HG02623 (cell line): ENCODE data around the gene CNTFR.
"Not testable (repeated sequence)": the region's sequence is repeated elsewhere in the genome, so short reads cannot be mapped to it uniquely, and the experiment has no call there.

ENCODE experiments used
- ATAC-seq: cut with Tn5 transposase; IDR thresholded peaks from one replicate; pipeline ENCODE4 v1.9.1; 2021; ENCODE audit warnings: moderate library complexity; ENCODE audit not compliant: unreplicated experiment

CNTFR gene

DNA sequence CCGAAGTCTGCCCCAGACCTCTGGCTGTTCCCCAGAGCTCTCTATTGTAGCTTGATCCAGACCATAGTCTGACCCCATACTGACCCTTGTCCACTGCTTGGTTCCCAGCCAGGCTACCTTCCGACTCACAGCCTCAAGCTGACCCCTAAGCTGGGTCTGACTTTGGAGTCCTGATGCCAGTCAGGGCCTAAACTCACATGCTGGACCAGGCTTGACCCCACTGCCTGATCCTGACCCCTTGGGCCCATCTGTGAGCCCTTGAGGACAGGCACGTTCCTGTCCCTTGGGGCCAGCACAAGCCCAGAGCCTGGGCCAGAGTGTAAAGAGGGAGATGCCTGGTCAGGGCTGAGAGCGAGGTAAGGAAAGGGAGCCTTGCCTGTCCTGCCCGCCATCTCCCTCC is 34.0 kb downstream of the CNTFR start:
- no peak for ATAC-seq

DNA sequence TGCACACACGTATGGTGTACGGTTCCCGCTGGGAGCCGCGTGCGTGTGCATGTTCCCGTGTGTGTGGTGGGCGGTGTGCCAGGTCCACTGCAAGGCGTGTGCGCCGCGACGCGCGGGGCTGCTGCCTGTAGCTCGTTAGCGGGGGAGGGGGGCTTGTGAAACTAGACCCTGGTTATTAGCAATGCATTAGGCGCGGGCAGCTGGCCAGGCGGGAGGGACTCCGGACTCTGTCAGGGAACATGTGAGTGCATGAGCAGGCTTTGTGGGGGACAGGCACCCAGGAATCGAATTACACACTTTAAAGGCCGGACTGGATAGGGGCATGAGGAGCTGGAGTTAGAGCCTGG is 34.5 kb downstream of the CNTFR start:
- no peak for ATAC-seq

- ATAC-seq = no peak
Measured at GRCh38 chr9:34554211-34555001, 35.1 kb downstream of the CNTFR start.

- ATAC-seq = no peak
Measured at GRCh38 chr9:34553511-34554021, 36.0 kb downstream of the CNTFR start.

DNA sequence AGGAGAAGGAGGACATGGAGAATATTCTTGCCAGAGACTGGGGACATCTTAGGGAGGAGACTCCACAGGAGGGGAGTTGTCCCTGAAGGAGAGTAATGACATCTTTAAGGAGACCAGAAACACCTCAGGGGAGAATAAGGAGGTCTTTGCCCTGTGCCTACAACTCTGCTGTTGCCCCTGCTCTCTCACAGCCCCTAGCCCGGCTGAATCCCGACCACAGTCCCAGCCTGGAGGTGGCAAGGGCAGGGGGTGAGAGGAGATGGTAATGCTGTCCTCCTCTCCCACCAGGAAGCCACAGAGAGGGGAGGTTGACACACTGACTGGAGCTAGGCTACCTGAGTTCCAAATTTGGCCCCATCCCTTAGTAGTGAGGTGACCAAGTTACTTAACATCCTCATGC is 36.5 kb downstream of the CNTFR start:
- no peak for ATAC-seq

- no peak for ATAC-seq
Measured at GRCh38 chr9:34552606-34552981, 36.9 kb downstream of the CNTFR start.

GRCh38 chr9:34551751-34552605 is 37.5 kb downstream of the CNTFR start:
- no peak for ATAC-seq

DNA sequence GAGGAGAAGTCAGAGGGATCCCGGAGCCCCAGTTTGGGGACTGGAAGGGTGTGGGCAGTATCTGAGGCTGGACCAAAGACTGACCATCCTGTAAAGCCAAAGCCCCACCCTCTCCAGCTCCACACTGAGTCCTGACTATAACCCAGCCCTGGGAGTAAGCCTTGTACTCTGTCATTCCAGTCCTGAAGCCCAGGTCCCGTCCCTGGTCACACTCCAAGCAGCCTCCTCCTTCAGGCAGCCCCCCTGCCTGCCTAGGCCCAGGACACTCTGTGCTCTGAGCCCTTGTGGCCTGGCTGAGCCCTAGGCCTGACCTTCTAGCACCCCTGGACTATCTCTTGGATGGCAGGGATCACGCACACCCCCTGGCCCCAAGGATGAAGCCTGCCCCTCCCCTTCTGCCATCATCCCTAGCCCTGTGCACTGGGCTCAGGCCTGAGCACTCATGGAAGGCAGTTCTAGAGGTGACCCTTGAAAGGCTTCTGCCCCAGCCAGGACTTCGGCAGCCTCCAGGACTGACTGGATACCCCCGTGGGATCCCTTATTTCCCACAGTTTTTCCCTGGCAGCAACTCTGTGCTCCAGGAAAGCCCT is 38.7 kb downstream of the CNTFR start:
- no peak for ATAC-seq

DNA sequence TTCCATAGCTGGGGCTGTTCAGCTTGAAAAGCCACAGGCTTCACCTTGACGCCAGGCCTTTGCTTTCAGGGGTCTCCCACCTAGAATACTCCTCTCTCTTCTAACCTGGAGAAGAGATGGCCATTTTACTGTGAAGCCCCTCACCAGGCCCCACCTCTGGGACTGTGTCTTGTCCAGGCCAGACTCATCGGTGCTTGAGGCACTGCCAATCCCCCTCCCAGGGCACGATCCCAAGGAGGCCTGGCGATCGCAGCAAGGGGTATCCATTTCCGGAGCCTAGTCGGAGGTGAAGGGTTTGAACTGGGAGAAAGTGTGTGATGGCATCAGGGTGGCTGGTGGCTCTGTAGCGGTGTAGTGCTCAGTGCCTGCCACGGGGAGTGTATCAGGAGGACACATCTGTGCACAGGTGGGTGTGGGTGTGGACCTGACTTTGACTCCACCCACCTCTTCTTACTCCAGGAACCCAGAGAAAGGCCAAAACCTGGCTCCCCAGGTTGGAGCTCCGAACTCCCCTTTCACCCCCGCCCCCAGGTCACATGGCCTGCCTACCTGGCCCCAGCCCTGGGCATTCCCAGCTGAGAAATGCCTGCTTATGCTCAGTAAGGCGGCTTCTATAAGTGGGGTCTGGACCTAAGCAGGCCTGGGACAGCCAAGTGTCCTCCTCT is 39.4 kb downstream of the CNTFR start:
- no peak for ATAC-seq

DNA sequence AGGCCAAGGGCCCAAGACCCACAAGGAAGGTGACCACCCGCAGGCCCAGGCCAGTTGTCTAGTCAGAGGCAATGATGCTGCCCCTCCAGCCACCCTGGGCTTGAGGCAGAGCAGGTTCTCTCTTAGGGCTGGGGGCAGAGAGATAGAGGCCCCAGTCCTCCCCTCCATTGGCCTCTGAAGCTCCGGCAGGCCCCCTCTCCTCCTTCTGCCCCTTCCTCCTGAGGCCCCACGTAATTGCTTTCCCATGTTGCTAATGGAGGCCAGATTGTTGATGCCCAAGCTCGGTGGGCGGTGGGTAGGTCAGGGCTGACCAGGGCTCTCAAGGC is 40.2 kb downstream of the CNTFR start:
- no peak for ATAC-seq

DNA sequence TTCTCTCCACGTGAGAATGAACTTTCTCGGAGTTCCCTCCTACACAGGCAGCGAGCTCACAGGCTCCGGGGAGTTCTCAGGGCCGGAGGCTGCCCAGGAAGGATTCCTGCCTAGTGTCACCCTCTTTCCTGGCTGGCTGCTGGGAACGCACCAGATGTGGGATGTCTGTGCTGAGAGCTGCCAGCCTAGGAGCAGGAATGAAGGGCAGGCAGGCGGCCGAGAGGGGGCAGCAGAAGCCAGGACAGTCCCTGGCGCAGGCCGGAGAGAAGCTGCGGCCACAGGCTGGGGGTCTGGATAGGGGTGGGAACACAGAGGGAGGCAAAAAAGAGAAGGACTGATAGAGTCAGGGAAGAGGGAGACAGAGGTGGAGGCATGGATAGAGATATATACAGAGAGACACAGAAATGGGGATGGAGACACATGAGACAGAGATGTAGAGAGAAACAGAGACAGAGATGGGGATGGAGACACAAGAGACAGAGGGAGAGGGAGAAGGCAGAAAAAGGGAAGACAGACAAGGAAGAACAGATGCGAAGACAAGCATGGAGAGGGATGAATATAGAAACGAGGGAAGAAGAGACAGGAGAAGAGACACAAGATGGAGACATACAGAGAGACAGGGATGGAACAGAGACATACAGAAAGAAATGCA is 41.4 kb downstream of the CNTFR start:
- ATAC-seq = no peak

- ATAC-seq = no peak
Measured at GRCh38 chr9:34546834-34547827, 42.4 kb downstream of the CNTFR start.

- no peak for ATAC-seq
Measured at GRCh38 chr9:34546102-34546833, 43.3 kb downstream of the CNTFR start.

DNA sequence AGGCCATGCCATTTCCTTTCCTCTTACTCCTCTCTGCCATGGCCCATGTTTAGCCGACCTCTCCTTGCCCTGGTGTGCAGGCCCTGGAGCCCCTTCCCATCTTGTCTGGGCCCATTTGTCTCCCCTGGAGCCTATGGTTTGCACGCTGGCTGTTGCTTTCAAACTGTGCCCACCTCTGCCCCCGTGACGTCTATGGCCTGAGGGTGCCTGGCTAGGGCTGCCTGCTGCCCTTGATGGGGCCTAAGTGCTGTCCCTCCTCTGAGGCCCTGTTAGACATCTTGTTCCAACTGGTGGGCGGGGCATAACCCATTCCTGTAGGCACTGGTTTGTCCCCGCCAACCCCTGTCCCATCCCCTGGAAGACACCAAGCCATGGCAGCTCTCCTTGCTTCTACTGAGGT is 44.0 kb downstream of the CNTFR start:
- ATAC-seq = no peak

DNA sequence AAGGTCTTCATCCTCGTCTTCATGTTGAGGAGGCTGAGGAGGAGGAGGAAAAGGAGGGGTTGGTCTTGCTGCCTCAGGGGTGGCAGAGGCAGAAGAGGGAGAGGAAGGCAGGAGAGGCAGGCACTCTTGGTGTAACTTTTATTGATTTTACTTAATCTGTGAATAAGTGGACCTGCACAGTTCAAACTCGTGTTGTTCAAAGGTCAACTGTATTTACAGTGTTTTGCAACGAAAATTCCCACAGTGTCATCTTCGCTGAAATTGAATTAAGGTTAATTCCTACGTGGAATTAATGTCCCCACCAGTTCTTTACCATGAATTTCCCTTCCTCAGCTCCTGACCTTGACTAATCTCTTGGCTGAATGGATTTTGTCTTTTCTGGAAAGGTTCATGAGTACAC is 45.5 kb downstream of the CNTFR start:
- ATAC-seq = no peak

DNA sequence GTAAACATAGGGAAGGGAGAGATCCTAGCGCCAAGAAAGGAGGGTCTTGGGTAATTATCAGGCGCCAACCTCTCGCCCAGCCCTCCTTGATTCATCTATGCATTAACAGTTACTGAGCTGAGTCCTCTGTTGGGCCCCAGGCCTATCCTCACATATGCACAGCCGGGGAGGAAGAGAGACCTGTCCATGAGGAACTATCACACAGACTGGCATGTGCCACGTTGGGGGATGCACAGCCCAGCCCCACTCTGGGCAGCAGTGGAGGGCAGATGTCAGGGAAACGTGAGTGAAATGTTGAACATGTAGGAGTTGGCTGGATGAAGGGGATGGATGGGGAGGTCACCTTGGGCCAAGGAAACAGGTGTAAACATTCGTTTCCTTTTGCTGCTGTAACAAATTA is 48.0 kb downstream of the CNTFR start:
- no peak for ATAC-seq

- ATAC-seq = no peak
Measured at GRCh38 chr9:34540827-34541226, 48.7 kb downstream of the CNTFR start.

DNA sequence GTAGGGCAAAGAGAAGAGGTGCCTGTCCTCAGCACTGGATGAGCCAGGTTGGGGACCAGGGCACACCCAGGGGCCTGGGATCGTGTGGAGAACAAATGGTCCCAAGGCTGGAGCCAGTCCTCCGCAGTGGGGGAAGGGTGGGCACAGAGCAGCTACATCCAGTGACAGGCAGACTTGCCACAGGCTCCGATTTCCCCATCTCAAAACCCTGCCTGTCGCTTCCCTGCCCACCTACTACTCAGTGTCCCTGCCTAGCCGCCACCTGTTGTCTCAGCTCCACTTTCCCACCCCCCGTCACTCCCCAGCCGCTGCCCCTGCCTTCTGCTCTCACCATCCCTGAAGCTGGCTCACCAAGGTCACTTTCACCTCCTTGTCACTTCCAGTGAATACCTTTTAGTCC is 52.8 kb downstream of the CNTFR start:
- no peak for ATAC-seq

DNA sequence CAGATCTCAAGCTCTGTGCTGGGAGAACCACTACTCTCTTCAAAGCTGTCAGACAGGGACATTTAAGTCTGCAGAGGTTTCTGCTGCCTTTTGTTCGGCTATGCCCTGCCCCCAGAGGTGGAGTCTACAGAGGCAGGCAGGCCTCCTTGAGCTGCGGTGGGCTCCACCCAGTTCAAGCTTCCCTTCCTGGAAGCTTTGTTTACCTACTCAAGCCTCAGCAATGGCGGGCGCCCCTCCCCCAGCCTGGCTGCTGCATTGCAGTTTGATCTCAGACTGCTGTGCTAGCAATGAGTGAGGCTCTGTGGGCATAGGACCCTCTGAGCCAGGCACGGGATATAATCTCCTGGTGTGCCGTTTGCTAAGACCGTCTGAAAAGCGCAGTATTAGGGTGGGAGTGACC is 57.5 kb downstream of the CNTFR start:
- not testable (repeated sequence) for ATAC-seq
